DMS 273 (cell line): ENCODE data around the gene AMZ2.
"Not testable (repeated sequence)": the region's sequence is repeated elsewhere in the genome, so short reads cannot be mapped to it uniquely, and the experiment has no call there.

Source experiments
- DNase-seq: peaks from one replicate; lab custom pipeline; 2025; ENCODE audit not compliant: unreplicated experiment; lab: John Stamatoyannopoulos, UW

Gene AMZ2

GRCh38 chr17:68220186-68220585, 27.7 kb upstream of the AMZ2 start:
- DNase-seq, result not testable (repeated sequence)

GRCh38 chr17:68220786-68221185, 27.1 kb upstream of the AMZ2 start:
- not testable (repeated sequence) for DNase-seq

- no peak for DNase-seq
Measured at GRCh38 chr17:68221786-68222185, 26.1 kb upstream of the AMZ2 start.

- no peak for DNase-seq
Measured at GRCh38 chr17:68222606-68223005, 25.2 kb upstream of the AMZ2 start.

GRCh38 chr17:68225055-68225454, 22.8 kb upstream of the AMZ2 start:
- not testable (repeated sequence) for DNase-seq

GRCh38 chr17:68228039-68228680, 19.7 kb upstream of the AMZ2 start:
- not testable (repeated sequence) for DNase-seq

GRCh38 chr17:68228817-68229570, 18.8 kb upstream of the AMZ2 start:
- DNase-seq, result peak; percentile 77

GRCh38 chr17:68229619-68230018, 18.2 kb upstream of the AMZ2 start:
- no peak for DNase-seq

- DNase-seq, result not testable (repeated sequence)
Measured at GRCh38 chr17:68231131-68231530, 16.7 kb upstream of the AMZ2 start.

- no peak for DNase-seq
Measured at GRCh38 chr17:68231541-68231940, 16.3 kb upstream of the AMZ2 start.

GRCh38 chr17:68232741-68233140, 15.1 kb upstream of the AMZ2 start:
- DNase-seq, result not testable (repeated sequence)

GRCh38 chr17:68234726-68235335, 13.0 kb upstream of the AMZ2 start:
- not testable (repeated sequence) for DNase-seq

- not testable (repeated sequence) for DNase-seq
Measured at GRCh38 chr17:68235336-68235791, 12.5 kb upstream of the AMZ2 start.

GRCh38 chr17:68237369-68238163, 10.3 kb upstream of the AMZ2 start:
- not testable (repeated sequence) for DNase-seq

- no peak for DNase-seq
Measured at GRCh38 chr17:68238164-68238870, 9.5 kb upstream of the AMZ2 start.

GRCh38 chr17:68238871-68239253, 9.0 kb upstream of the AMZ2 start:
- no peak for DNase-seq

- DNase-seq, result no peak
Measured at GRCh38 chr17:68239632-68240366, 8.0 kb upstream of the AMZ2 start.

GRCh38 chr17:68246271-68247028, 1.4 kb upstream of the AMZ2 start:
- DNase-seq, result no peak

- peak; percentile 81 for DNase-seq
Measured at GRCh38 chr17:68248199-68248825, 469 bp downstream of the AMZ2 start.
